ENCODE measurements around the gene INCA1.

INCA1 gene

DNA sequence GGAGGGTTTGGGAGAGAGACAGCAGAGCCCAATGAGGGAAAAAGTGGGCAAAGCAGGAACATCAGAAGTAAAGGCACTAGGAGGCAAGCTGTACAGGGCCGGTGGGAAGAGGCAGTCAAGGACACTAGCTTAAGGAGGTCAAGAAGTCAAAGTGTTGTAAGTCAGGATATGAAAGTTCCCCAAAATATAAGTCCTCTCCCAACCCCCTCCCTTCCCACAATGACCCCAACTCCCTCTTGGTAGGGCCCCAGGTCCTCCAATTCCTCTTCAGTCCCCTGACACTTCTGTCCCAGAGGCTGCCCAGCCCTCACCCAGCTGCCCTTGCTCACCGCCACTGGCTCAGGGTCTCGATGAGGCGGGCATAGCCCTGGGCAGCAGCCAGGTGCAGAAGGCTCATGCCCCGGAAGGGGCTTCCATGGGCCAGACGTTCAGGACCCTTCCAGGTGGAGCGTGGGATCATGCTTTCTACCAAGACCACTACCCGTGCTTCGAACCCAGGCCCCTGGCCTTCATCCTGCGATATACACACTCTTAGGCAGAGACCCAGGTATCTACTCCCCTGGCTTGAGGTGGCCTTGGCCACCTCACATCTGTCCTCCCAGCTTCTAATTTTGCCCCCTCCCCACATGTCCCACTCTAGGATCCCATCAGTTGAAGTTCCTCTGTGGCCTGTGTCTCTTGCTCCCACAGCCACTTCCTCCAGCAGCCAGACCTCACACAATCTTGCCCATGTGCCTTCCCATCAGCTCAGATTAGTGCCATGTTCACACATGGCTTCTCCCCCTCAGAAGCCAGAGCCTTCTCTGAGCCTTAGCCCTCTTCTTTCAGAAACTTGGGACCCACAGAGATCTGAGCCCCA lies 23.8 kb downstream of the INCA1 start:
- POLR2A ChIA-PET = interaction anchor here (0.6 kb wide), 2 partner anchors 44 to 50 kb away, joined by 3 read pairs; no protein-coding TSS in a partner anchor
- no peak for DNase-seq (ENCODE audit: extremely low spot score)
- no peak for TF ChIP-seq CTCF (IDR thresholded peaks at IDR 0.05; ENCODE audit: control extremely low read depth, extremely low read depth, low read depth, missing control alignments)
- CTCF ChIA-PET = interaction anchor here (1.1 to 1.9 kb wide), 3 partner anchors 12 to 57 kb away, joined by 3 to 7 read pairs (median 4); partner anchors contain the start of gene CAMTA2

DNA sequence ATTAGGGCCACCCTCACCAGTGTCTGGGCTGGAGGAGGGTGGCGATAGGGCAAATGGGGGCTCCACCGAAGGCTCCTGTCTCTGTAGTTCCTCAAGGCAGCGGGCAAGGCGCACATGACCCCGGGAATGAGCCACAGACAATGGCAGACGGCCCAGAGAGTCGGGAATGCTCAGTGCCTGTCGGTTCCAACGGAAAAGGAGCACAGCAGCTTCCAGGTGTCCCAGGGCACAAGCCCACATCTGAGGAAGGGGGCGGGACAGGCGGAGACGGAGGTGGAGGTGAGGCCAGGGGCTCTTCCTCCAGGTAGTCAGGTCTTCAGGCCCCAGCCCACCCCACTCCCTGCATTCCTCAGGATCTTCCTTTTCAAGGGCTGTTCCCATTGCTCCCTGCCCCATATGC lies 24.6 kb downstream of the INCA1 start:
- CTCF ChIA-PET = interaction anchor here (1.1 kb wide), 1 partner anchor 9 kb away, joined by 3 read pairs; no protein-coding TSS in a partner anchor
- POLR2A ChIA-PET = interaction anchor here (0.6 kb wide), 2 partner anchors 45 to 50 kb away, joined by 3 read pairs; no protein-coding TSS in a partner anchor
- DNase-seq (ENCODE audit: extremely low spot score) = no peak
- no peak for TF ChIP-seq CTCF (IDR thresholded peaks at IDR 0.05; ENCODE audit: control extremely low read depth, extremely low read depth, low read depth, missing control alignments)

- no peak for TF ChIP-seq CTCF (IDR thresholded peaks at IDR 0.05; ENCODE audit: control extremely low read depth, extremely low read depth, low read depth, missing control alignments)
- ChIA-PET POLR2A (no interaction called here), CTCF (interaction anchor here (1.1 to 5.5 kb wide), 3 partner anchors 8 to 16 kb away, joined by 3 to 47 read pairs (median 7); no protein-coding TSS in a partner anchor)
- no peak for DNase-seq (ENCODE audit: extremely low spot score)
These were observed 25.0 kb downstream of the INCA1 start for GRCh38 chr17:4972322-4972721.

- TF ChIP-seq CTCF (IDR thresholded peaks at IDR 0.05; ENCODE audit: control extremely low read depth, extremely low read depth, low read depth, missing control alignments) = no peak
- no peak for DNase-seq (ENCODE audit: extremely low spot score)
- CTCF ChIA-PET = interaction anchor here (1.0 to 5.5 kb wide), 5 partner anchors 8 to 17 kb away, joined by 3 to 47 read pairs (median 6); no protein-coding TSS in a partner anchor
- POLR2A ChIA-PET = no interaction called here
These were observed 25.5 kb downstream of the INCA1 start for GRCh38 chr17:4971826-4972225.

- ChIA-PET CTCF (interaction anchor here (1.2 to 5.5 kb wide), 9 partner anchors 10 to 92 kb away, joined by 3 to 47 read pairs (median 4); partner anchors contain the start of genes INCA1 and KIF1C), POLR2A (interaction anchor here (1.0 kb wide), 1 partner anchor 19 kb away, joined by 3 read pairs; no protein-coding TSS in a partner anchor)
- no peak for DNase-seq (ENCODE audit: extremely low spot score)
- TF ChIP-seq CTCF (IDR thresholded peaks at IDR 0.05; ENCODE audit: control extremely low read depth, extremely low read depth, low read depth, missing control alignments) = no peak
These were observed 27.0 kb downstream of the INCA1 start for GRCh38 chr17:4970273-4970672.

GRCh38 chr17:4969551-4970173 lies 27.7 kb downstream of the INCA1 start:
- TF ChIP-seq CTCF (IDR thresholded peaks at IDR 0.05; ENCODE audit: control extremely low read depth, extremely low read depth, low read depth, missing control alignments) = no peak
- CTCF ChIA-PET = interaction anchor here (1.0 to 5.5 kb wide), 8 partner anchors 10 to 92 kb away, joined by 3 to 47 read pairs (median 4); partner anchors contain the start of gene CAMTA2
- POLR2A ChIA-PET = interaction anchor here (0.6 to 1.0 kb wide), 2 partner anchors 18 to 45 kb away, joined by 3 read pairs; no protein-coding TSS in a partner anchor
- DNase-seq (ENCODE audit: extremely low spot score) = no peak
